ENCODE results near the gene ADGRV1. TPM values are rescaled to one million over a fixed set of nuclear protein-coding genes. Genes with fewer than 3 reads are reported as not detected.

ADGRV1 gene
- total RNA-seq, 4 donors from 2014 or later: 0.28 to 6.5 (median 3.7) TPM

DNA sequence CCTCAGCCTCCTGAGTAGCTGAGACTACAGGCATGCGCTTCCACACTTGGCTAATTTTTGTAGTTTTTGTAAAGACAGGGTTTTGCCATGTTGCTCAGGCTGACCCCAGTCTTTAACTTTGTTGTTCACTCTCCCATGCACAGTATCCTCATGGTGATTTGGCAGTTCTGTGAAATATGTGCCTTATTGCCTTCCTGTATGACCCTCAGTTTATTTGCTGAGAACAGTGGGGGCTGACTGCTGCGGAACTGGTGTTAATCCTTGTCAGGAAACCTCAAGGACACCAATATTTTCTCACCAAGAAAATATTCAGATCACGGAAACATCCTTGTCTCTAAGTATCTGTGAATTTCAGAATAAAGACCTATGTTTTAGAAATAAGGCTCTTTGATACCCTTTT, 536.7 kb downstream of the ADGRV1 start:
- H3K9me3 ChIP-seq: no peaks in the 10 kb centered on the region
- H3K36me3 ChIP-seq: no peaks in the 10 kb centered on the region
- H3K4me1 ChIP-seq: no peaks in the 10 kb centered on the region
- H3K27me3 ChIP-seq: no peaks in the 10 kb centered on the region
- no peak overlapping the region for H3K4me3 ChIP-seq
- no peak for TF ChIP-seq POLR2A (IDR thresholded peaks at IDR 0.05)
- no peak for TF ChIP-seq CTCF (IDR thresholded peaks at IDR 0.05)
- H3K27ac ChIP-seq: no peak overlapping the region
- DNase-seq: no peak

DNA sequence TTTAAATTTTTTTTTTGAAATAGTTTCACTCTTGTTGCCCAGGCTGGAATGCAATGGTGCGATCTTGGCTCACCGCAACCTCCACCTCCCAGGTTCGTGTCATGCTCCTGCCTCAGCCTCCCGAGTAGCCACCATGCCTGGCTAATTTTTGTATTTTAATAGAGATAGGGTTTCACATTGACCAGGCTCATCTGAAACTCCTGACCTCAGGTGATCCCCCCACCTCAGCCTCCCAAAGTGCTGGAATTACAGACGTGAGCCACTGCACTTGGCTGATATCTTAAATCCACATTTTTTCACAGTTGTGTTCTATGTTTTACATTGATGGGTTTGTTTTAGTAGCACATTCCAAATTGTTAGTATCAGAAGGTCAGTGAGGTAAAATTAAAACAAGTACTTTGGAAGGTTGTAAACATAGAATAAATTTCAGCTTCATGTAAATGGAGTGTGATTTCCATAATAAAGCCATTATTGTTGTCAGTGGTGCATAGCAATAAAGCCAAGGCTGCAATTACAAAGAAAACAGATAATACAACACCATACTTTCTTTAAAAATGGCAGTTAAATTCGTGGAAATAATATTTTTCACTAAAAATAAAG, 537.3 kb downstream of the ADGRV1 start:
- no peaks in the 10 kb centered on the region for H3K4me1 ChIP-seq
- no peak overlapping the region for H3K27ac ChIP-seq
- TF ChIP-seq POLR2A (IDR thresholded peaks at IDR 0.05) (no peak), CTCF (IDR thresholded peaks at IDR 0.05) (no peak)
- no peak for DNase-seq
- H3K36me3 ChIP-seq: no peaks in the 10 kb centered on the region
- no peaks in the 10 kb centered on the region for H3K9me3 ChIP-seq
- H3K4me3 ChIP-seq: no peak overlapping the region
- H3K27me3 ChIP-seq: no peaks in the 10 kb centered on the region

GRCh38 chr5:91098541-91098940, 539.9 kb downstream of the ADGRV1 start:
- Histone ChIP-seq H3K36me3 (no peaks in the 10 kb centered on the region), H3K4me3 (no peak overlapping the region), H3K27ac (no peak overlapping the region), H3K4me1 (no peaks in the 10 kb centered on the region), H3K9me3 (no peaks in the 10 kb centered on the region), H3K27me3 (no peaks in the 10 kb centered on the region)
- TF ChIP-seq CTCF (IDR thresholded peaks at IDR 0.05) (no peak), POLR2A (IDR thresholded peaks at IDR 0.05) (no peak)
- no peak for DNase-seq

GRCh38 chr5:91101600-91102379, 543.2 kb downstream of the ADGRV1 start:
- Histone ChIP-seq H3K36me3 (no peaks in the 10 kb centered on the region), H3K27ac (no peak overlapping the region), H3K27me3 (no peaks in the 10 kb centered on the region), H3K4me3 (no peak overlapping the region), H3K9me3 (no peaks in the 10 kb centered on the region), H3K4me1 (no peaks in the 10 kb centered on the region)
- TF ChIP-seq POLR2A (IDR thresholded peaks at IDR 0.05): no peak
- peak; percentile 22 to 90 (median 70) for TF ChIP-seq CTCF (IDR thresholded peaks at IDR 0.05)
- peak; percentile 23 to 79 (median 53) for DNase-seq

DNA sequence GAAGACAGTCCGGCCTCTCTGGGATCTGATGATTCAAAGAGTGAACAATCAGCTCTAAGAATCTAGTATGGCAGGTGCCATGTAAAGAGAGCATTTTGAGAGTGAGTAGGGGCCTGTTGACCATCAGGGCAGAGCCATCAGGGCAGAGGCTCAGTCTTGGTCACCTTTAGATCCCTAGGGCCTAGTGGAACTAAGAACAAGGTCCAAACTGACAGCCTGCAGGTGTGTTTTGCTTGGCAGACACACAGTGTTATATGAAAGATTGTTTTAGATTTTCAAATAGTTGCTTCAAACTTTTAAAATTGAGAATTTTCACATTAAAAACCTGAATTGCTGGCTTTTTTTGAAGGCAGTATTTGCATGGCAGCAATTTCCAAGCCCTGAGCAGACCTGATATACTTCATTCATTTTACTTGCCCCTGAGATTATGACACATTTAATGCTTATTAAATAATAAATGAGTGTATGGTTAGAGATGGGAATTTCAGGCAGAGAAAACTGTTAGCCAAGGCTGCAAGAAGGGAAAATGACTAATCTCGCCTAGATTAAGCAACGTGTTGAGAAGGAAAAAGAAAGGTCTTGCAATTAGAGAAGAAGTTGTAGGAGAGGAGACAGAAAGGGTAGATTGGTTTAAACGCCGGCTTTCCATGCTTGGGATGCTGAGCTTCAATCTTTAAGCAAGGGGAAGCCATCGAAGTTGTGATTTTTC, 544.9 kb downstream of the ADGRV1 start:
- Histone ChIP-seq H3K27ac (no peak overlapping the region), H3K4me1 (no peaks in the 10 kb centered on the region), H3K4me3 (no peak overlapping the region), H3K27me3 (no peaks in the 10 kb centered on the region), H3K36me3 (no peaks in the 10 kb centered on the region), H3K9me3 (no peaks in the 10 kb centered on the region)
- no peak for DNase-seq
- no peak for TF ChIP-seq POLR2A (IDR thresholded peaks at IDR 0.05)
- TF ChIP-seq CTCF (IDR thresholded peaks at IDR 0.05): no peak

Data from Peyer's patch (tissue), 4 donors.